ENCODE data around the gene MOCS1. TPM values are rescaled to one million over a fixed set of nuclear protein-coding genes. Genes with fewer than 3 reads are reported as not detected.

Gene MOCS1
- total RNA-seq, result 18.9 and 21.5 TPM in 2 replicates
- 12.4 and 16.9 TPM in 2 replicates for polyA plus RNA-seq

- TF ChIP-seq CTCF (IDR thresholded peaks at IDR 0.05; ENCODE audit: low read depth, low read length), result no peak
- H3K4me1 ChIP-seq (ENCODE audit: low read depth), result peaks cover 16% of the 10 kb centered on the region
- H3K4me3 ChIP-seq, result peak within 1 kb of the TSS; percentile 63
- DNase-seq (ENCODE audit: low read depth in 1 of 2, low spot score in 1 of 2), result peak; percentile 85 to 87
- H3K9me3 ChIP-seq (ENCODE audit: low read depth), result no peaks in the 10 kb centered on the region
- H3K36me3 ChIP-seq, result no peaks in the 10 kb centered on the region
- H3K27ac ChIP-seq, result no peak within 1 kb of the TSS
- no peaks in the 10 kb centered on the region for H3K27me3 ChIP-seq
These were observed at the start of gene MOCS1 for GRCh38 chr6:39934131-39934757. Gene MOCS1, minus strand, starts transcription at chr6:39934462. Its CDS starts 45 bp downstream, at chr6:39934417.

- Histone ChIP-seq H3K4me1 (ENCODE audit: low read depth) (peaks cover 7% of the 10 kb centered on the region), H3K4me3 (no peak overlapping the region), H3K9me3 (ENCODE audit: low read depth) (no peaks in the 10 kb centered on the region), H3K27ac (no peak overlapping the region), H3K27me3 (no peaks in the 10 kb centered on the region), H3K36me3 (no peaks in the 10 kb centered on the region)
- DNase-seq (ENCODE audit: low read depth in 1 of 2, low spot score in 1 of 2), result no peak
- TF ChIP-seq CTCF (IDR thresholded peaks at IDR 0.05; ENCODE audit: low read depth, low read length), result no peak
These were observed 49.8 kb upstream of the MOCS1 start for GRCh38 chr6:39984051-39984450.

- DNase-seq (ENCODE audit: low read depth in 1 of 2, low spot score in 1 of 2), result no peak
- H3K4me3 ChIP-seq, result no peak overlapping the region
These were observed 48.9 kb upstream of the MOCS1 start for GRCh38 chr6:39983193-39983592.

GRCh38 chr6:39982720-39983119 lies 48.5 kb upstream of the MOCS1 start:
- no peaks in the 10 kb centered on the region for H3K27me3 ChIP-seq
- no peak overlapping the region for H3K27ac ChIP-seq
- no peak for DNase-seq (ENCODE audit: low read depth in 1 of 2, low spot score in 1 of 2)
- no peaks in the 10 kb centered on the region for H3K36me3 ChIP-seq
- TF ChIP-seq CTCF (IDR thresholded peaks at IDR 0.05; ENCODE audit: low read depth, low read length), result no peak
- H3K4me3 ChIP-seq, result no peak overlapping the region
- H3K9me3 ChIP-seq (ENCODE audit: low read depth), result no peaks in the 10 kb centered on the region
- H3K4me1 ChIP-seq (ENCODE audit: low read depth), result peaks cover 7% of the 10 kb centered on the region

More at GRCh38 chr6:39983193-39983592, 48.9 kb upstream of the MOCS1 start:
- no peaks in the 10 kb centered on the region for H3K36me3 ChIP-seq
- peaks cover 7% of the 10 kb centered on the region for H3K4me1 ChIP-seq (ENCODE audit: low read depth)
- H3K27ac ChIP-seq, result no peak overlapping the region
- no peaks in the 10 kb centered on the region for H3K9me3 ChIP-seq (ENCODE audit: low read depth)
- no peak for TF ChIP-seq CTCF (IDR thresholded peaks at IDR 0.05; ENCODE audit: low read depth, low read length)
- H3K27me3 ChIP-seq, result no peaks in the 10 kb centered on the region

- H3K36me3 ChIP-seq, result no peaks in the 10 kb centered on the region
These were observed 46.7 kb upstream of the MOCS1 start for GRCh38 chr6:39980839-39981580.

More at GRCh38 chr6:39980839-39981580, 46.7 kb upstream of the MOCS1 start:
- Histone ChIP-seq H3K27ac (peak overlapping the region; percentile 7), H3K4me3 (no peak overlapping the region), H3K27me3 (no peaks in the 10 kb centered on the region), H3K4me1 (ENCODE audit: low read depth) (peaks cover 7% of the 10 kb centered on the region), H3K9me3 (ENCODE audit: low read depth) (no peaks in the 10 kb centered on the region)
- peak; percentile 71 to 75 for DNase-seq (ENCODE audit: low read depth in 1 of 2, low spot score in 1 of 2)
- peak; percentile 58 for TF ChIP-seq CTCF (IDR thresholded peaks at IDR 0.05; ENCODE audit: low read depth, low read length)

Measured in cardiac muscle cell (in vitro differentiated cells and primary cell).